ENCODE measurements around the gene MS4A4E.

DNA sequence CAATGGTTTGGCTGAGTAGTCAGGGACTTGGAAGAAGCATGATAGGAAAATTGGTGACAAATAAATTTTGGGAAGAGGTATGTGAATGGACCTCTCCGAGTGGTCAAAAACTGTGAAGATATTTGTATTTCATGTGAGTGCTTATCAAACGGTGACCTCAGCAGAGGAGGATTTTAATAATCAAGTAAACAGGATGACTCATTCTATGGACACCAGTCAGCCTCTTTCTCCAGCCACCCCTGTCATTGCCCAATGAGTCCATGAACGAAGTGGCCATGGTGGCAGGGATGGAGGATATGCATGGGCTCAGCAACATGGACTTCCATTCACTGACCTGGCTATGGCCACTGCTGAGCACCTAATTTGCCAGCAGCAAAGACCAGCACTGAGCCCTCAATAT is 21.2 kb downstream of the MS4A4E start:
- TF ChIP-seq, protein P1, sequence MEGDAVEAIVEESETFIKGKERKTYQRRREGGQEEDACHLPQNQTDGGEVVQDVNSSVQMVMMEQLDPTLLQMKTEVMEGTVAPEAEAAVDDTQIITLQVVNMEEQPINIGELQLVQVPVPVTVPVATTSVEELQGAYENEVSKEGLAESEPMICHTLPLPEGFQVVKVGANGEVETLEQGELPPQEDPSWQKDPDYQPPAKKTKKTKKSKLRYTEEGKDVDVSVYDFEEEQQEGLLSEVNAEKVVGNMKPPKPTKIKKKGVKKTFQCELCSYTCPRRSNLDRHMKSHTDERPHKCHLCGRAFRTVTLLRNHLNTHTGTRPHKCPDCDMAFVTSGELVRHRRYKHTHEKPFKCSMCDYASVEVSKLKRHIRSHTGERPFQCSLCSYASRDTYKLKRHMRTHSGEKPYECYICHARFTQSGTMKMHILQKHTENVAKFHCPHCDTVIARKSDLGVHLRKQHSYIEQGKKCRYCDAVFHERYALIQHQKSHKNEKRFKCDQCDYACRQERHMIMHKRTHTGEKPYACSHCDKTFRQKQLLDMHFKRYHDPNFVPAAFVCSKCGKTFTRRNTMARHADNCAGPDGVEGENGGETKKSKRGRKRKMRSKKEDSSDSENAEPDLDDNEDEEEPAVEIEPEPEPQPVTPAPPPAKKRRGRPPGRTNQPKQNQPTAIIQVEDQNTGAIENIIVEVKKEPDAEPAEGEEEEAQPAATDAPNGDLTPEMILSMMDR (conservative IDR thresholded peaks at IDR 0.05), result no peak
- no peak for TF ChIP-seq EZH2 (IDR thresholded peaks at IDR 0.05; ENCODE audit: low read depth)

Data from PC-9 (cell line).